ENCODE data around the gene C2orf76.

C2orf76 gene

GRCh38 chr2:119402106-119402505, 35.5 kb upstream of the C2orf76 start:
- DNase-seq = no peak
- no peaks in the 10 kb centered on the region for H3K4me1 ChIP-seq (ENCODE audit: control insufficient read depth, insufficient read depth, low read length, poor library complexity, severe bottlenecking)

GRCh38 chr2:119397196-119397595, 30.6 kb upstream of the C2orf76 start:
- H3K4me3 ChIP-seq (ENCODE audit: insufficient read depth, low read depth, low read length, poor library complexity, severe bottlenecking) = no peak overlapping the region
- H3K27me3 ChIP-seq (replicated peaks; ENCODE audit: control insufficient read depth, insufficient read depth, low read length, poor library complexity, severe bottlenecking) = no peaks in the 10 kb centered on the region
- no peaks in the 10 kb centered on the region for H3K36me3 ChIP-seq (ENCODE audit: control insufficient read depth, insufficient read depth, low read length)
- no peaks in the 10 kb centered on the region for H3K4me1 ChIP-seq (ENCODE audit: control insufficient read depth, insufficient read depth, low read length, poor library complexity, severe bottlenecking)
- DNase-seq = no peak
- no peak overlapping the region for H3K27ac ChIP-seq (ENCODE audit: insufficient read depth, low read length, poor library complexity, severe bottlenecking)
- H3K9me3 ChIP-seq (ENCODE audit: control insufficient read depth, low read length) = no peaks in the 10 kb centered on the region

More at GRCh38 chr2:119402106-119402505, 35.5 kb upstream of the C2orf76 start:
- H3K4me3 ChIP-seq (ENCODE audit: insufficient read depth, low read depth, low read length, poor library complexity, severe bottlenecking) = no peak overlapping the region
- H3K9me3 ChIP-seq (ENCODE audit: control insufficient read depth, low read length) = no peaks in the 10 kb centered on the region
- no peak overlapping the region for H3K27ac ChIP-seq (ENCODE audit: insufficient read depth, low read length, poor library complexity, severe bottlenecking)
- no peaks in the 10 kb centered on the region for H3K36me3 ChIP-seq (ENCODE audit: control insufficient read depth, insufficient read depth, low read length)
- H3K27me3 ChIP-seq (replicated peaks; ENCODE audit: control insufficient read depth, insufficient read depth, low read length, poor library complexity, severe bottlenecking) = no peaks in the 10 kb centered on the region

- Histone ChIP-seq H3K9me3 (ENCODE audit: control insufficient read depth, low read length) (no peaks in the 10 kb centered on the region), H3K27me3 (replicated peaks; ENCODE audit: control insufficient read depth, insufficient read depth, low read length, poor library complexity, severe bottlenecking) (no peaks in the 10 kb centered on the region), H3K27ac (ENCODE audit: insufficient read depth, low read length, poor library complexity, severe bottlenecking) (no peak overlapping the region), H3K36me3 (ENCODE audit: control insufficient read depth, insufficient read depth, low read length) (no peaks in the 10 kb centered on the region), H3K4me3 (ENCODE audit: insufficient read depth, low read depth, low read length, poor library complexity, severe bottlenecking) (no peak overlapping the region), H3K4me1 (ENCODE audit: control insufficient read depth, insufficient read depth, low read length, poor library complexity, severe bottlenecking) (no peaks in the 10 kb centered on the region)
- DNase-seq = no peak
Measured at GRCh38 chr2:119393971-119394748, 27.5 kb upstream of the C2orf76 start.

- no peaks in the 10 kb centered on the region for H3K4me1 ChIP-seq (ENCODE audit: control insufficient read depth, insufficient read depth, low read length, poor library complexity, severe bottlenecking)
- no peak overlapping the region for H3K27ac ChIP-seq (ENCODE audit: insufficient read depth, low read length, poor library complexity, severe bottlenecking)
- DNase-seq = no peak
- H3K36me3 ChIP-seq (ENCODE audit: control insufficient read depth, insufficient read depth, low read length) = no peaks in the 10 kb centered on the region
- no peaks in the 10 kb centered on the region for H3K9me3 ChIP-seq (ENCODE audit: control insufficient read depth, low read length)
- H3K4me3 ChIP-seq (ENCODE audit: insufficient read depth, low read depth, low read length, poor library complexity, severe bottlenecking) = no peak overlapping the region
- H3K27me3 ChIP-seq (replicated peaks; ENCODE audit: control insufficient read depth, insufficient read depth, low read length, poor library complexity, severe bottlenecking) = no peaks in the 10 kb centered on the region
Measured at GRCh38 chr2:119389615-119390306, 23.1 kb upstream of the C2orf76 start.

- Histone ChIP-seq H3K27ac (ENCODE audit: insufficient read depth, low read length, poor library complexity, severe bottlenecking) (no peak overlapping the region), H3K27me3 (replicated peaks; ENCODE audit: control insufficient read depth, insufficient read depth, low read length, poor library complexity, severe bottlenecking) (no peaks in the 10 kb centered on the region), H3K4me3 (ENCODE audit: insufficient read depth, low read depth, low read length, poor library complexity, severe bottlenecking) (no peak overlapping the region), H3K36me3 (ENCODE audit: control insufficient read depth, insufficient read depth, low read length) (no peaks in the 10 kb centered on the region), H3K4me1 (ENCODE audit: control insufficient read depth, insufficient read depth, low read length, poor library complexity, severe bottlenecking) (no peaks in the 10 kb centered on the region), H3K9me3 (ENCODE audit: control insufficient read depth, low read length) (no peaks in the 10 kb centered on the region)
- DNase-seq = no peak
Measured at GRCh38 chr2:119387381-119388129, 20.9 kb upstream of the C2orf76 start.

GRCh38 chr2:119385466-119385865, 18.8 kb upstream of the C2orf76 start:
- no peak for DNase-seq
- Histone ChIP-seq H3K27me3 (replicated peaks; ENCODE audit: control insufficient read depth, insufficient read depth, low read length, poor library complexity, severe bottlenecking) (no peaks in the 10 kb centered on the region), H3K36me3 (ENCODE audit: control insufficient read depth, insufficient read depth, low read length) (no peaks in the 10 kb centered on the region), H3K4me1 (ENCODE audit: control insufficient read depth, insufficient read depth, low read length, poor library complexity, severe bottlenecking) (no peaks in the 10 kb centered on the region), H3K9me3 (ENCODE audit: control insufficient read depth, low read length) (no peaks in the 10 kb centered on the region), H3K4me3 (ENCODE audit: insufficient read depth, low read depth, low read length, poor library complexity, severe bottlenecking) (no peak overlapping the region), H3K27ac (ENCODE audit: insufficient read depth, low read length, poor library complexity, severe bottlenecking) (no peak overlapping the region)

- H3K4me3 ChIP-seq (ENCODE audit: insufficient read depth, low read depth, low read length, poor library complexity, severe bottlenecking) = no peak overlapping the region
- H3K36me3 ChIP-seq (ENCODE audit: control insufficient read depth, insufficient read depth, low read length) = no peaks in the 10 kb centered on the region
- H3K27me3 ChIP-seq (replicated peaks; ENCODE audit: control insufficient read depth, insufficient read depth, low read length, poor library complexity, severe bottlenecking) = no peaks in the 10 kb centered on the region
- no peak overlapping the region for H3K27ac ChIP-seq (ENCODE audit: insufficient read depth, low read length, poor library complexity, severe bottlenecking)
- no peaks in the 10 kb centered on the region for H3K4me1 ChIP-seq (ENCODE audit: control insufficient read depth, insufficient read depth, low read length, poor library complexity, severe bottlenecking)
- no peak for DNase-seq
- no peaks in the 10 kb centered on the region for H3K9me3 ChIP-seq (ENCODE audit: control insufficient read depth, low read length)
Measured at GRCh38 chr2:119384971-119385370, 18.3 kb upstream of the C2orf76 start.

GRCh38 chr2:119383410-119384140, 16.9 kb upstream of the C2orf76 start:
- Histone ChIP-seq H3K4me1 (ENCODE audit: control insufficient read depth, insufficient read depth, low read length, poor library complexity, severe bottlenecking) (no peaks in the 10 kb centered on the region), H3K27ac (ENCODE audit: insufficient read depth, low read length, poor library complexity, severe bottlenecking) (no peak overlapping the region)

GRCh38 chr2:119378566-119378965, 11.9 kb upstream of the C2orf76 start:
- H3K27ac ChIP-seq (ENCODE audit: insufficient read depth, low read length, poor library complexity, severe bottlenecking) = no peak overlapping the region
- H3K27me3 ChIP-seq (replicated peaks; ENCODE audit: control insufficient read depth, insufficient read depth, low read length, poor library complexity, severe bottlenecking) = no peaks in the 10 kb centered on the region
- H3K4me3 ChIP-seq (ENCODE audit: insufficient read depth, low read depth, low read length, poor library complexity, severe bottlenecking) = no peak overlapping the region
- DNase-seq = no peak
- no peaks in the 10 kb centered on the region for H3K9me3 ChIP-seq (ENCODE audit: control insufficient read depth, low read length)
- peaks cover under 1% of the 10 kb centered on the region for H3K36me3 ChIP-seq (ENCODE audit: control insufficient read depth, insufficient read depth, low read length)
- no peaks in the 10 kb centered on the region for H3K4me1 ChIP-seq (ENCODE audit: control insufficient read depth, insufficient read depth, low read length, poor library complexity, severe bottlenecking)

More at GRCh38 chr2:119383410-119384140, 16.9 kb upstream of the C2orf76 start:
- no peaks in the 10 kb centered on the region for H3K27me3 ChIP-seq (replicated peaks; ENCODE audit: control insufficient read depth, insufficient read depth, low read length, poor library complexity, severe bottlenecking)
- DNase-seq = no peak
- no peaks in the 10 kb centered on the region for H3K9me3 ChIP-seq (ENCODE audit: control insufficient read depth, low read length)
- H3K4me3 ChIP-seq (ENCODE audit: insufficient read depth, low read depth, low read length, poor library complexity, severe bottlenecking) = no peak overlapping the region
- no peaks in the 10 kb centered on the region for H3K36me3 ChIP-seq (ENCODE audit: control insufficient read depth, insufficient read depth, low read length)
